Measurements from ENCODE around the gene CLCN6. TPM values are rescaled to one million over a fixed set of nuclear protein-coding genes. Genes with fewer than 3 reads are reported as not detected.

Gene CLCN6
- total RNA-seq = 10 to 100 TPM; 14.6 to 21.1 (median 16.7) TPM

DNA sequence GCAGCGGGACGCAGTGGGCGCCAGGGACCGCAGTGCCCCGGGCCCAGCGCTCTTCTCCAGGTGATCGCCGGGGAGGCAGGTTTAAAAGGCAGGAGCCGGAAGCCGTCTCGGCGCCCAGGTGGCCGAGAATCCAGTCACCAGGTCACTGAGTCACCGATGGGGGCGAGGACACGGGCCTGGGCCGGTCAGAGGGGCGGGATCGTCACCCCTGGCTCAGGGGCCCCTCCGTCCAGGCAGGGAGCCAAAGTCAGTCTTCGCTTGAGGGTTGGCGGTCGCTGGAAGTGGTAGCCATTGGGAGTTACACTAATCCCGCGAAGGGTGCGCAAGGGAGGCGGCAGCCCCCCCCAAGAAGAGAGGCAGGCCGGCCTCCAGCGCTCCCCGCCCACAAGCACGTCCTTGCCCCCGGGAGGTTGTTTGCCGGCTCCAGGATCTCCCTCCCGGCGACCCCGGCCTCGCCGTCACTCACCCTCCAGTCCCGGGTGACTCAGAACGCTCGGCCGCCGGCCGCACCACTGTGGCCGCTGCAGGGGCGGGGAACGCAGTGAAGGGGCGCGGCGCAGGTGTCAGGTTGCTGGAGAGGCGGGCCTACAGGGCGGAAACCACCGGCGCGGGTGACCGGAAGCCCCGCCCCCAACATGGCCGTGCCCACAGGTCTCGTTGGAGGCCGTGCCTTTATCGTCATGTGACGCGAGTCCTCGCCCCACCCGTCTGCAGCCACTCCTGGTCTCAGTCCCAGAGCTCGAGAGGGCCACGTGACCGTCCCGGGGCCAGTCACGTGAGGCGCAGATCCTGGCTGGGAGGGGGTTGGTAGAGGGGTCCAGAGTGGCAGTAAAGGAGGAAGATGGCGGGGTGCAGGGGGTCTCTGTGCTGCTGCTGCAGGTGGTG lies at the start of gene CLCN6, which contains the start of gene MTHFR:
CLCN6 (plus strand) TSS at position 770 of the 885 bp plus-strand sequence; CDS start at position 842, 72 bp downstream.
MTHFR (minus strand) TSS at position 543 of the 885 bp plus-strand sequence. CDS start 2,848 bp downstream, outside the sequence.
- TF ChIP-seq CTCF (IDR thresholded peaks at IDR 0.05) (peak in 2 of 3 donors; percentile 6 to 16), POLR2AphosphoS5 (IDR thresholded peaks at IDR 0.05) (peak; percentile 77 to 95 (median 95)), POLR2A (IDR thresholded peaks at IDR 0.05) (peak; percentile 88)
- no peaks in the 10 kb centered on the region for H3K9me3 ChIP-seq
- peak within 1 kb of the TSS; percentile 98 to 100 for H3K27ac ChIP-seq
- peak; percentile 99 to 100 for DNase-seq (ENCODE audit: low spot score in 2 of 2)
- no peaks in the 10 kb centered on the region for H3K36me3 ChIP-seq
- H3K4me1 ChIP-seq = peaks cover 13% of the 10 kb centered on the region in 2 donors
- peak within 1 kb of the TSS; percentile 83 to 96 (median 84) for H3K4me3 ChIP-seq
- no peaks in the 10 kb centered on the region for H3K27me3 ChIP-seq
- intact Hi-C loops (cut with DNase I; ENCODE audit: low total_unique reads) = no loop called here

DNA sequence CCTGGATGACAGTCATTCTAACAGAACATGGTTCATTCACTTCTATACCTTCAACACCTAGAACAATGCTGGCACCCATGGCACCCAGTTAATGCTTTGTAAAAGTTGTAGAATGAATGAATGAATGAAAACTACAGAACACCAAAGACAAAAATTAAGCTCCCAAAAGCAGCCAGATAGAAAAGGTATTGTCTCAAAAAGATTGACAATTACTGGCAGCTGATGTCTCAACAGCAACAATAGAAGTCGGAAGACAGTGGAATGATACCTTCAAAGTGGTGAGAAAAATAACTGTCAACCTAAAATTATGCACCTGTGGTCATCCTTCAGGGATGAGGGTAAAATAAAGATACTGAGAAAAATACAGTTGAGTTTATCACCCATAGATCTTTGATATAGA lies 48.9 kb upstream of the CLCN6 start:
- Histone ChIP-seq H3K36me3 (no peaks in the 10 kb centered on the region), H3K9me3 (no peaks in the 10 kb centered on the region), H3K27me3 (peaks cover 0 to 9% of the 10 kb centered on the region in 2 donors), H3K27ac (no peak overlapping the region), H3K4me3 (no peak overlapping the region), H3K4me1 (no peaks in the 10 kb centered on the region)
- no peak for TF ChIP-seq CTCF (IDR thresholded peaks at IDR 0.05)
- TF ChIP-seq POLR2A (IDR thresholded peaks at IDR 0.05) = no peak
- no peak for TF ChIP-seq POLR2AphosphoS5 (IDR thresholded peaks at IDR 0.05)
- intact Hi-C loops (cut with DNase I; ENCODE audit: low total_unique reads) = no loop called here
- DNase-seq (ENCODE audit: low spot score in 2 of 2) = no peak

GRCh38 chr1:11759791-11760190 lies 46.2 kb upstream of the CLCN6 start:
- intact Hi-C loops (cut with DNase I; ENCODE audit: low total_unique reads) = no loop called here
- no peak for TF ChIP-seq CTCF (IDR thresholded peaks at IDR 0.05)
- no peak for TF ChIP-seq POLR2A (IDR thresholded peaks at IDR 0.05)
- TF ChIP-seq POLR2AphosphoS5 (IDR thresholded peaks at IDR 0.05) = no peak
- H3K27me3 ChIP-seq = peaks cover 0 to 9% of the 10 kb centered on the region in 2 donors

GRCh38 chr1:11761285-11761684 lies 44.7 kb upstream of the CLCN6 start:
- Histone ChIP-seq H3K4me1 (no peaks in the 10 kb centered on the region), H3K27ac (no peak overlapping the region), H3K9me3 (no peaks in the 10 kb centered on the region), H3K4me3 (no peak overlapping the region), H3K27me3 (peaks cover 0 to 9% of the 10 kb centered on the region in 2 donors), H3K36me3 (no peaks in the 10 kb centered on the region)
- DNase-seq (ENCODE audit: low spot score in 2 of 2) = no peak
- TF ChIP-seq CTCF (IDR thresholded peaks at IDR 0.05) (no peak), POLR2A (IDR thresholded peaks at IDR 0.05) (no peak), POLR2AphosphoS5 (IDR thresholded peaks at IDR 0.05) (no peak)
- intact Hi-C loops (cut with DNase I; ENCODE audit: low total_unique reads) = no loop called here

More at GRCh38 chr1:11759791-11760190, 46.2 kb upstream of the CLCN6 start:
- H3K4me1 ChIP-seq = no peaks in the 10 kb centered on the region
- no peaks in the 10 kb centered on the region for H3K9me3 ChIP-seq
- DNase-seq (ENCODE audit: low spot score in 2 of 2) = no peak
- H3K27ac ChIP-seq = no peak overlapping the region
- H3K4me3 ChIP-seq = no peak overlapping the region
- H3K36me3 ChIP-seq = no peaks in the 10 kb centered on the region

GRCh38 chr1:11761988-11762406 lies 44.0 kb upstream of the CLCN6 start, which contains the start of gene C1orf167:
TSS of gene C1orf167 (plus strand) at chr1:11762193. CDS start at chr1:11764401, 2,208 bp downstream.
- Histone ChIP-seq H3K9me3 (no peaks in the 10 kb centered on the region), H3K27ac (no peak within 1 kb of the TSS), H3K4me1 (no peaks in the 10 kb centered on the region), H3K4me3 (no peak within 1 kb of the TSS), H3K27me3 (peaks cover 0 to 9% of the 10 kb centered on the region in 2 donors), H3K36me3 (no peaks in the 10 kb centered on the region)
- no peak for TF ChIP-seq CTCF (IDR thresholded peaks at IDR 0.05)
- TF ChIP-seq POLR2A (IDR thresholded peaks at IDR 0.05) = no peak
- TF ChIP-seq POLR2AphosphoS5 (IDR thresholded peaks at IDR 0.05) = no peak
- no peak for DNase-seq (ENCODE audit: low spot score in 2 of 2)
- intact Hi-C loops (cut with DNase I; ENCODE audit: low total_unique reads) = no loop called here
